BLaER1 treated with 17β-estradiol and CSF1 and Interleukin-3, amounts not matched to agents 10 nM and 100 nM (cell line): ENCODE measurements around the gene BICD2.
"Not testable (repeated sequence)": the region's sequence is repeated elsewhere in the genome, so short reads cannot be mapped to it uniquely, and the experiment has no call there.

Source experiments
- H3K27ac ChIP-seq, 11 experiments: shearing (Covaris generic); formaldehyde crosslinking; 2 replicates each; pipeline ENCODE4 v1.8.1; 2022
- H3K27me3 ChIP-seq, 11 experiments: shearing (Covaris generic); formaldehyde crosslinking; 2 replicates each; pipeline ENCODE4 v1.8.1; 2022
- H3K36me3 ChIP-seq, 11 experiments: shearing (Covaris generic); formaldehyde crosslinking; 2 replicates each; pipeline ENCODE4 v1.8.1; 2022
- H3K4me1 ChIP-seq, 10 experiments: shearing (Covaris generic); formaldehyde crosslinking; 2 replicates each; pipeline ENCODE4 v1.8.1; 2022
- H3K4me2 ChIP-seq, 11 experiments: shearing (Covaris generic); formaldehyde crosslinking; 2 replicates each; pipeline ENCODE4 v1.8.1; 2022
- H3K4me3 ChIP-seq, 10 experiments: shearing (Covaris generic); formaldehyde crosslinking; 2 replicates each; pipeline ENCODE4 v1.8.1; 2022
- H3K9ac ChIP-seq, 11 experiments: shearing (Covaris generic); formaldehyde crosslinking; 2 replicates each; pipeline ENCODE4 v1.8.1; 2022
- H3K9me3 ChIP-seq, 11 experiments: shearing (Covaris generic); formaldehyde crosslinking; replicated peaks in 1 of 11; 2 replicates each; pipeline ENCODE4 v1.8.1; 2022
- H4K20me1 ChIP-seq, 11 experiments: shearing (Covaris generic); formaldehyde crosslinking; 2 replicates each; pipeline ENCODE4 v1.8.1; 2022
- Cebpa-rat ChIP-seq, 11 experiments: shearing (Covaris generic); IDR thresholded peaks; 2 replicates each; pipeline ENCODE4 v1.8.1; 2022

The BICD2 gene

GRCh38 chr9:92764381-92764987, at the start of gene BICD2:
TSS of gene BICD2 (minus strand) at chr9:92764833. CDS start at chr9:92764744, 89 bp downstream.
- H4K20me1 ChIP-seq = peaks cover 42 to 51% (median 44%) of the 10 kb centered on the region in 11 experiments

GRCh38 chr9:92809629-92810326, 45.1 kb upstream of the BICD2 start:
- H3K4me3 ChIP-seq, H3K9me3 ChIP-seq, H3K36me3 ChIP-seq, H3K4me2 ChIP-seq, H3K27ac ChIP-seq, H3K9ac ChIP-seq: not testable (repeated sequence)
- peaks cover 0 to 30% (median 23%) of the 10 kb centered on the region in 11 experiments; a peak in 19 of 22 replicates for H4K20me1 ChIP-seq
- peaks cover 22 to 25% (median 23%) of the 10 kb centered on the region in 10 experiments for H3K4me1 ChIP-seq
- peaks cover 69 to 84% (median 74%) of the 10 kb centered on the region in 11 experiments for H3K27me3 ChIP-seq

More at GRCh38 chr9:92764381-92764987, at the start of gene BICD2:
- peaks cover 53 to 59% (median 56%) of the 10 kb centered on the region in 10 experiments for H3K4me1 ChIP-seq
- peak within 1 kb of the TSS; percentile 93 to 99 (median 98) for H3K4me3 ChIP-seq
- H3K4me2 ChIP-seq = peak within 1 kb of the TSS; percentile 91 to 100 (median 99)
- H3K9ac ChIP-seq = peak within 1 kb of the TSS; percentile 94 to 99 (median 98)
- H3K27me3 ChIP-seq = no peaks in the 10 kb centered on the region
- no peaks in the 10 kb centered on the region for H3K9me3 ChIP-seq
- peak within 1 kb of the TSS; percentile 97 to 100 (median 99) for H3K27ac ChIP-seq
- no peak for TF ChIP-seq Cebpa-rat (IDR thresholded peaks at IDR 0.05)
- H3K36me3 ChIP-seq = peaks cover 0 to 20% (median 0%) of the 10 kb centered on the region in 11 experiments; a peak in 2 of 22 replicates

GRCh38 chr9:92808726-92809451, 44.3 kb upstream of the BICD2 start:
- no peak overlapping the region for H3K27ac ChIP-seq
- H3K36me3 ChIP-seq = no peaks in the 10 kb centered on the region
- peak overlapping the region; percentile 28 to 58 (median 44); a peak in 19 of 20 replicates for H3K4me3 ChIP-seq
- H3K4me1 ChIP-seq = peaks cover 22 to 25% (median 23%) of the 10 kb centered on the region in 10 experiments
- peaks cover 0 to 6% (median 0%) of the 10 kb centered on the region in 11 experiments; a peak in 5 of 22 replicates for H3K9me3 ChIP-seq
- H3K4me2 ChIP-seq = peak overlapping the region; percentile 60 to 89 (median 75)
- H3K9ac ChIP-seq = no peak overlapping the region
- H4K20me1 ChIP-seq = peaks cover 0 to 30% (median 23%) of the 10 kb centered on the region in 11 experiments; a peak in 19 of 22 replicates
- peaks cover 70 to 89% (median 75%) of the 10 kb centered on the region in 11 experiments for H3K27me3 ChIP-seq
- TF ChIP-seq Cebpa-rat (IDR thresholded peaks at IDR 0.05) = no peak

GRCh38 chr9:92807757-92808725, 43.4 kb upstream of the BICD2 start:
- Histone ChIP-seq H3K36me3 (no peaks in the 10 kb centered on the region), H3K4me2 (peak overlapping the region; percentile 60 to 89 (median 75)), H3K27ac (no peak overlapping the region), H3K4me3 (peak overlapping the region; percentile 28 to 58 (median 44); a peak in 19 of 20 replicates), H3K4me1 (peaks cover 22 to 25% (median 23%) of the 10 kb centered on the region in 10 experiments), H3K9me3 (peaks cover 0 to 6% (median 0%) of the 10 kb centered on the region in 11 experiments; a peak in 5 of 22 replicates), H3K9ac (peak overlapping the region in 1 of 11 experiments; percentile 10; a peak in 1 of 22 replicates), H4K20me1 (peaks cover 0 to 30% (median 23%) of the 10 kb centered on the region in 11 experiments; a peak in 19 of 22 replicates), H3K27me3 (peaks cover 69 to 85% (median 74%) of the 10 kb centered on the region in 11 experiments)
- no peak for TF ChIP-seq Cebpa-rat (IDR thresholded peaks at IDR 0.05)

GRCh38 chr9:92807031-92807756, 42.6 kb upstream of the BICD2 start:
- Histone ChIP-seq H3K4me1 (peaks cover 22 to 25% (median 23%) of the 10 kb centered on the region in 10 experiments), H3K9ac (peak overlapping the region in 2 of 11 experiments; percentile 10 to 20; a peak in 2 of 22 replicates), H3K27me3 (peaks cover 65 to 78% (median 70%) of the 10 kb centered on the region in 11 experiments), H3K9me3 (peaks cover 0 to 6% (median 0%) of the 10 kb centered on the region in 11 experiments; a peak in 5 of 22 replicates), H4K20me1 (peaks cover 0 to 30% (median 23%) of the 10 kb centered on the region in 11 experiments; a peak in 19 of 22 replicates), H3K4me3 (peak overlapping the region; percentile 28 to 58 (median 43); a peak in 17 of 20 replicates), H3K36me3 (no peaks in the 10 kb centered on the region), H3K4me2 (peak overlapping the region; percentile 60 to 89 (median 75)), H3K27ac (no peak overlapping the region)
- TF ChIP-seq Cebpa-rat (IDR thresholded peaks at IDR 0.05) = no peak

- Histone ChIP-seq H3K4me3 (no peak overlapping the region), H3K4me2 (no peak overlapping the region), H3K9ac (no peak overlapping the region), H3K4me1 (peaks cover 22 to 32% (median 29%) of the 10 kb centered on the region in 10 experiments), H3K27me3 (peaks cover 50 to 56% (median 52%) of the 10 kb centered on the region in 11 experiments), H4K20me1 (peaks cover 0 to 28% (median 23%) of the 10 kb centered on the region in 11 experiments; a peak in 19 of 22 replicates), H3K36me3 (no peaks in the 10 kb centered on the region), H3K9me3 (peaks cover 0 to 6% (median 0%) of the 10 kb centered on the region in 11 experiments; a peak in 5 of 22 replicates), H3K27ac (no peak overlapping the region)
- no peak for TF ChIP-seq Cebpa-rat (IDR thresholded peaks at IDR 0.05)
Observed at GRCh38 chr9:92804727-92805126, 40.1 kb upstream of the BICD2 start.

- H3K4me3 ChIP-seq = no peak overlapping the region
- no peaks in the 10 kb centered on the region for H3K27me3 ChIP-seq
- peaks cover 5 to 20% (median 7%) of the 10 kb centered on the region in 10 experiments; a peak in 12 of 20 replicates for H3K4me1 ChIP-seq
- no peak overlapping the region for H3K4me2 ChIP-seq
- H4K20me1 ChIP-seq = no peaks in the 10 kb centered on the region
- no peak for TF ChIP-seq Cebpa-rat (IDR thresholded peaks at IDR 0.05)
- no peaks in the 10 kb centered on the region for H3K9me3 ChIP-seq
- H3K9ac ChIP-seq = no peak overlapping the region
- H3K27ac ChIP-seq = no peak overlapping the region
- H3K36me3 ChIP-seq = no peaks in the 10 kb centered on the region
Observed at GRCh38 chr9:92798358-92798757, 33.7 kb upstream of the BICD2 start.

- H3K27ac ChIP-seq, H3K4me3 ChIP-seq, H3K9me3 ChIP-seq, H3K36me3 ChIP-seq, H3K27me3 ChIP-seq, H3K4me2 ChIP-seq, H4K20me1 ChIP-seq, H3K9ac ChIP-seq: not testable (repeated sequence)
- H3K4me1 ChIP-seq = peaks cover 5 to 20% (median 11%) of the 10 kb centered on the region in 10 experiments; a peak in 12 of 20 replicates
Observed at GRCh38 chr9:92796337-92796804, 31.7 kb upstream of the BICD2 start.
